ENCODE results near the gene MICU1. TPM values are rescaled to one million over a fixed set of nuclear protein-coding genes. Genes with fewer than 3 reads are reported as not detected.

Gene MICU1
- total and polyA plus RNA-seq, 2 experiments from 2014 or later = 27.5 to 52.3 TPM

DNA sequence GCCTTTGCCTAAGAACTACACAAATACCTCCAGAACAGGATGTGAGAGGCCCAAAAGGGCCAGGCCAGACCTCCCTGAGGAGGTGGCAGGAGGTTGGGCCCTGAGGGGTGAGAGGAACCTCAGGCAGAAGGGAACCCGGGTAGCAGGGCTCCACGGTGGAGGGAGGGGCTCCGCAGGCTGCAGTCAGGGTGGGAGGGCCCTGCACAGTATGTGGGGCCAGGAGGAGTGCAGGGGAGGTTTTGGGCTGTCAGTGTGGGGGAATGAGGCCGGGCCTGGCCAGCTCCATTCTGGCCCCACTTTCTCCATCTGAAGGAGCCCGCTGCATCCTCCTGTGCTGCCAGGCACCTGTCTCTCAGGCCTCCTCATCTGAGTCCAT, 297.1 kb downstream of the MICU1 start:
- peaks cover 37% of the 10 kb centered on the region for H3K27me3 Mint-ChIP-seq (ENCODE audit: insufficient read depth, low read depth, poor library complexity)
- no peaks in the 10 kb centered on the region for H3K27me3 ChIP-seq (ENCODE audit: insufficient read depth)
- TF ChIP-seq, protein P1, sequence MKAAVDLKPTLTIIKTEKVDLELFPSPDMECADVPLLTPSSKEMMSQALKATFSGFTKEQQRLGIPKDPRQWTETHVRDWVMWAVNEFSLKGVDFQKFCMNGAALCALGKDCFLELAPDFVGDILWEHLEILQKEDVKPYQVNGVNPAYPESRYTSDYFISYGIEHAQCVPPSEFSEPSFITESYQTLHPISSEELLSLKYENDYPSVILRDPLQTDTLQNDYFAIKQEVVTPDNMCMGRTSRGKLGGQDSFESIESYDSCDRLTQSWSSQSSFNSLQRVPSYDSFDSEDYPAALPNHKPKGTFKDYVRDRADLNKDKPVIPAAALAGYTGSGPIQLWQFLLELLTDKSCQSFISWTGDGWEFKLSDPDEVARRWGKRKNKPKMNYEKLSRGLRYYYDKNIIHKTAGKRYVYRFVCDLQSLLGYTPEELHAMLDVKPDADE (IDR thresholded peaks at IDR 0.05) = no peak
- TF ChIP-seq NANOG (IDR thresholded peaks at IDR 0.05; ENCODE audit: borderline replicate concordance) (no peak), POLR2AphosphoS5 (IDR thresholded peaks at IDR 0.05; ENCODE audit: low read depth) (no peak), ZNF114 (CRISPR knock-in tag; IDR thresholded peaks at IDR 0.05) (no peak), CREB1 (CRISPR knock-in tag; IDR thresholded peaks at IDR 0.05; ENCODE audit: low read depth) (no peak), EZH2phosphoT487 (IDR thresholded peaks at IDR 0.05; ENCODE audit: unreplicated experiment) (no peak), JUNB (IDR thresholded peaks at IDR 0.05; ENCODE audit: unreplicated experiment) (no peak), EZH2 (IDR thresholded peaks at IDR 0.05; ENCODE audit: low read depth, unreplicated experiment) (no peak), ZNF331 (CRISPR knock-in tag; IDR thresholded peaks at IDR 0.05; ENCODE audit: low read depth) (no peak), STAT1 (IDR thresholded peaks at IDR 0.05; ENCODE audit: unreplicated experiment) (no peak)
- TF ChIP-seq, protein P2, sequence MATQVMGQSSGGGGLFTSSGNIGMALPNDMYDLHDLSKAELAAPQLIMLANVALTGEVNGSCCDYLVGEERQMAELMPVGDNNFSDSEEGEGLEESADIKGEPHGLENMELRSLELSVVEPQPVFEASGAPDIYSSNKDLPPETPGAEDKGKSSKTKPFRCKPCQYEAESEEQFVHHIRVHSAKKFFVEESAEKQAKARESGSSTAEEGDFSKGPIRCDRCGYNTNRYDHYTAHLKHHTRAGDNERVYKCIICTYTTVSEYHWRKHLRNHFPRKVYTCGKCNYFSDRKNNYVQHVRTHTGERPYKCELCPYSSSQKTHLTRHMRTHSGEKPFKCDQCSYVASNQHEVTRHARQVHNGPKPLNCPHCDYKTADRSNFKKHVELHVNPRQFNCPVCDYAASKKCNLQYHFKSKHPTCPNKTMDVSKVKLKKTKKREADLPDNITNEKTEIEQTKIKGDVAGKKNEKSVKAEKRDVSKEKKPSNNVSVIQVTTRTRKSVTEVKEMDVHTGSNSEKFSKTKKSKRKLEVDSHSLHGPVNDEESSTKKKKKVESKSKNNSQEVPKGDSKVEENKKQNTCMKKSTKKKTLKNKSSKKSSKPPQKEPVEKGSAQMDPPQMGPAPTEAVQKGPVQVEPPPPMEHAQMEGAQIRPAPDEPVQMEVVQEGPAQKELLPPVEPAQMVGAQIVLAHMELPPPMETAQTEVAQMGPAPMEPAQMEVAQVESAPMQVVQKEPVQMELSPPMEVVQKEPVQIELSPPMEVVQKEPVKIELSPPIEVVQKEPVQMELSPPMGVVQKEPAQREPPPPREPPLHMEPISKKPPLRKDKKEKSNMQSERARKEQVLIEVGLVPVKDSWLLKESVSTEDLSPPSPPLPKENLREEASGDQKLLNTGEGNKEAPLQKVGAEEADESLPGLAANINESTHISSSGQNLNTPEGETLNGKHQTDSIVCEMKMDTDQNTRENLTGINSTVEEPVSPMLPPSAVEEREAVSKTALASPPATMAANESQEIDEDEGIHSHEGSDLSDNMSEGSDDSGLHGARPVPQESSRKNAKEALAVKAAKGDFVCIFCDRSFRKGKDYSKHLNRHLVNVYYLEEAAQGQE (IDR thresholded peaks at IDR 0.05; ENCODE audit: unreplicated experiment) = no peak
- TF ChIP-seq, protein P3, sequence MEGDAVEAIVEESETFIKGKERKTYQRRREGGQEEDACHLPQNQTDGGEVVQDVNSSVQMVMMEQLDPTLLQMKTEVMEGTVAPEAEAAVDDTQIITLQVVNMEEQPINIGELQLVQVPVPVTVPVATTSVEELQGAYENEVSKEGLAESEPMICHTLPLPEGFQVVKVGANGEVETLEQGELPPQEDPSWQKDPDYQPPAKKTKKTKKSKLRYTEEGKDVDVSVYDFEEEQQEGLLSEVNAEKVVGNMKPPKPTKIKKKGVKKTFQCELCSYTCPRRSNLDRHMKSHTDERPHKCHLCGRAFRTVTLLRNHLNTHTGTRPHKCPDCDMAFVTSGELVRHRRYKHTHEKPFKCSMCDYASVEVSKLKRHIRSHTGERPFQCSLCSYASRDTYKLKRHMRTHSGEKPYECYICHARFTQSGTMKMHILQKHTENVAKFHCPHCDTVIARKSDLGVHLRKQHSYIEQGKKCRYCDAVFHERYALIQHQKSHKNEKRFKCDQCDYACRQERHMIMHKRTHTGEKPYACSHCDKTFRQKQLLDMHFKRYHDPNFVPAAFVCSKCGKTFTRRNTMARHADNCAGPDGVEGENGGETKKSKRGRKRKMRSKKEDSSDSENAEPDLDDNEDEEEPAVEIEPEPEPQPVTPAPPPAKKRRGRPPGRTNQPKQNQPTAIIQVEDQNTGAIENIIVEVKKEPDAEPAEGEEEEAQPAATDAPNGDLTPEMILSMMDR (conservative IDR thresholded peaks at IDR 0.05; ENCODE audit: low read depth in 2 of 2) = no peak
- TF ChIP-seq, protein P4, sequence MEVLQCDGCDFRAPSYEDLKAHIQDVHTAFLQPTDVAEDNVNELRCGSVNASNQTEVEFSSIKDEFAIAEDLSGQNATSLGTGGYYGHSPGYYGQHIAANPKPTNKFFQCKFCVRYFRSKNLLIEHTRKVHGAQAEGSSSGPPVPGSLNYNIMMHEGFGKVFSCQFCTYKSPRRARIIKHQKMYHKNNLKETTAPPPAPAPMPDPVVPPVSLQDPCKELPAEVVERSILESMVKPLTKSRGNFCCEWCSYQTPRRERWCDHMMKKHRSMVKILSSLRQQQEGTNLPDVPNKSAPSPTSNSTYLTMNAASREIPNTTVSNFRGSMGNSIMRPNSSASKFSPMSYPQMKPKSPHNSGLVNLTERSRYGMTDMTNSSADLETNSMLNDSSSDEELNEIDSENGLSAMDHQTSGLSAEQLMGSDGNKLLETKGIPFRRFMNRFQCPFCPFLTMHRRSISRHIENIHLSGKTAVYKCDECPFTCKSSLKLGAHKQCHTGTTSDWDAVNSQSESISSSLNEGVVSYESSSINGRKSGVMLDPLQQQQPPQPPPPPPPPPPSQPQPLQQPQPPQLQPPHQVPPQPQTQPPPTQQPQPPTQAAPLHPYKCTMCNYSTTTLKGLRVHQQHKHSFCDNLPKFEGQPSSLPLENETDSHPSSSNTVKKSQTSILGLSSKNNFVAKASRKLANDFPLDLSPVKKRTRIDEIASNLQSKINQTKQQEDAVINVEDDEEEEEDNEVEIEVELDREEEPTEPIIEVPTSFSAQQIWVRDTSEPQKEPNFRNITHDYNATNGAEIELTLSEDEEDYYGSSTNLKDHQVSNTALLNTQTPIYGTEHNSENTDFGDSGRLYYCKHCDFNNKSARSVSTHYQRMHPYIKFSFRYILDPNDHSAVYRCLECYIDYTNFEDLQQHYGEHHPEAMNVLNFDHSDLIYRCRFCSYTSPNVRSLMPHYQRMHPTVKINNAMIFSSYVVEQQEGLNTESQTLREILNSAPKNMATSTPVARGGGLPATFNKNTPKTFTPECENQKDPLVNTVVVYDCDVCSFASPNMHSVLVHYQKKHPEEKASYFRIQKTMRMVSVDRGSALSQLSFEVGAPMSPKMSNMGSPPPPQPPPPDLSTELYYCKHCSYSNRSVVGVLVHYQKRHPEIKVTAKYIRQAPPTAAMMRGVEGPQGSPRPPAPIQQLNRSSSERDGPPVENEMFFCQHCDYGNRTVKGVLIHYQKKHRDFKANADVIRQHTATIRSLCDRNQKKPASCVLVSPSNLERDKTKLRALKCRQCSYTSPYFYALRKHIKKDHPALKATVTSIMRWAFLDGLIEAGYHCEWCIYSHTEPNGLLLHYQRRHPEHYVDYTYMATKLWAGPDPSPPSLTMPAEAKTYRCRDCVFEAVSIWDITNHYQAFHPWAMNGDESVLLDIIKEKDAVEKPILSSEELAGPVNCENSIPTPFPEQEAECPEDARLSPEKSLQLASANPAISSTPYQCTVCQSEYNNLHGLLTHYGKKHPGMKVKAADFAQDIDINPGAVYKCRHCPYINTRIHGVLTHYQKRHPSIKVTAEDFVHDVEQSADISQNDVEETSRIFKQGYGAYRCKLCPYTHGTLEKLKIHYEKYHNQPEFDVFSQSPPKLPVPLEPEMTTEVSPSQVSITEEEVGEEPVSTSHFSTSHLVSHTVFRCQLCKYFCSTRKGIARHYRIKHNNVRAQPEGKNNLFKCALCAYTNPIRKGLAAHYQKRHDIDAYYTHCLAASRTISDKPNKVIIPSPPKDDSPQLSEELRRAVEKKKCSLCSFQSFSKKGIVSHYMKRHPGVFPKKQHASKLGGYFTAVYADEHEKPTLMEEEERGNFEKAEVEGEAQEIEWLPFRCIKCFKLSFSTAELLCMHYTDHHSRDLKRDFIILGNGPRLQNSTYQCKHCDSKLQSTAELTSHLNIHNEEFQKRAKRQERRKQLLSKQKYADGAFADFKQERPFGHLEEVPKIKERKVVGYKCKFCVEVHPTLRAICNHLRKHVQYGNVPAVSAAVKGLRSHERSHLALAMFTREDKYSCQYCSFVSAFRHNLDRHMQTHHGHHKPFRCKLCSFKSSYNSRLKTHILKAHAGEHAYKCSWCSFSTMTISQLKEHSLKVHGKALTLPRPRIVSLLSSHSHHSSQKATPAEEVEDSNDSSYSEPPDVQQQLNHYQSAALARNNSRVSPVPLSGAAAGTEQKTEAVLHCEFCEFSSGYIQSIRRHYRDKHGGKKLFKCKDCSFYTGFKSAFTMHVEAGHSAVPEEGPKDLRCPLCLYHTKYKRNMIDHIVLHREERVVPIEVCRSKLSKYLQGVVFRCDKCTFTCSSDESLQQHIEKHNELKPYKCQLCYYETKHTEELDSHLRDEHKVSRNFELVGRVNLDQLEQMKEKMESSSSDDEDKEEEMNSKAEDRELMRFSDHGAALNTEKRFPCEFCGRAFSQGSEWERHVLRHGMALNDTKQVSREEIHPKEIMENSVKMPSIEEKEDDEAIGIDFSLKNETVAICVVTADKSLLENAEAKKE (CRISPR knock-in tag; IDR thresholded peaks at IDR 0.05) = no peak
- H3K27ac Mint-ChIP-seq = no peak overlapping the region
- H3K36me3 ChIP-seq (ENCODE audit: insufficient read depth) = no peaks in the 10 kb centered on the region; the same call in 1 of the 2 replicates
- H2AFZ ChIP-seq = no peak overlapping the region; the same call in 1 of the 2 replicates
- ATAC-seq (no peak), DNase-seq (ENCODE audit: low spot score) (no peak)
- H3K4me1 Mint-ChIP-seq = peaks cover 48% of the 10 kb centered on the region
- no peak overlapping the region for H3K4me3 Mint-ChIP-seq
- H3F3A ChIP-seq (replicated peaks; ENCODE audit: low read depth) = peaks cover 16% of the 10 kb centered on the region
- H4K20me1 ChIP-seq (replicated peaks; ENCODE audit: insufficient read depth) = no peaks in the 10 kb centered on the region
- H3K4me2 ChIP-seq = no peak overlapping the region
- H3K9me2 ChIP-seq (ENCODE audit: insufficient read depth) = no peaks in the 10 kb centered on the region
- H3K27ac ChIP-seq (ENCODE audit: low read depth) = no peak overlapping the region
- H3K36me3 Mint-ChIP-seq (ENCODE audit: low read depth) = peaks cover 9% of the 10 kb centered on the region
- H3K9me3 Mint-ChIP-seq = no peaks in the 10 kb centered on the region; the same call in 1 of the 3 replicates
- no peak overlapping the region for H3K4me3 ChIP-seq
- H3K79me2 ChIP-seq (replicated peaks; ENCODE audit: insufficient read depth) = no peaks in the 10 kb centered on the region
- H3K4me1 ChIP-seq (ENCODE audit: insufficient read depth) = peaks cover 9% of the 10 kb centered on the region

Measured in GM23338 (cell line).